Measurements from ENCODE around the gene CNTNAP4.

DNA sequence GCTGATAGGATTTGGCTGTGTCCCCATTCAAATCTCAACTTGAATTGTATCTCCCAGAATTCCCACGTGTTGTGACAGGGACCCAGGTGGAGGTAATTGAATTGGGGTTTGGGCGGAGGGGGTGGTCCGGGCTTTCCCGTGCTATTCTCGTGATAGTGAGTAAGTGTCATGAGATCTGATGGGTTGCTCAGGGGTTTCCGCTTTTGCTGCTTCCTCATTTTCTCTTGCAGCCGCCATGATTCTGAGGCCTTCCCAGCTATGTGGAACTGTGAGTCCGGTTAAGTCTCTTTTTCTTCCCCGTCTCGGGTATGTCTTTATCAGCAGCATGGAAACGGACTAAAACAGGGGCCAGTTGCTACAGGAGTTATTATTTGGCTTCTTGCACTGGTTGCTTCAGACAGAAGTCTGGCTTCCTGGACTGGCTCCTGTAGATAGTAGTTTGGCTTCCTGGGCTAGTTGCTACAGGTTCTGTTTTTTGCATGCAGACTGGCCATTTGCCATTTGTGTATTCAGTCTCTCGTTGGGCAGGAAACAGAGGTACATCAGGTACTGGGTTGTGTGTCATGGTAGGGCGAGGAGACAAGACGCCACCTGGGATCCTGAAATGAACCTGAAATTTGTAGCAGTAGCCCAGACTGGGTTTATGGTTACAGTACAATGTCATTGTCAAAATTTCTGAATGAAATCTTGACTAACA, 32.6 kb downstream of the CNTNAP4 start:
- TF ChIP-seq, protein P1, sequence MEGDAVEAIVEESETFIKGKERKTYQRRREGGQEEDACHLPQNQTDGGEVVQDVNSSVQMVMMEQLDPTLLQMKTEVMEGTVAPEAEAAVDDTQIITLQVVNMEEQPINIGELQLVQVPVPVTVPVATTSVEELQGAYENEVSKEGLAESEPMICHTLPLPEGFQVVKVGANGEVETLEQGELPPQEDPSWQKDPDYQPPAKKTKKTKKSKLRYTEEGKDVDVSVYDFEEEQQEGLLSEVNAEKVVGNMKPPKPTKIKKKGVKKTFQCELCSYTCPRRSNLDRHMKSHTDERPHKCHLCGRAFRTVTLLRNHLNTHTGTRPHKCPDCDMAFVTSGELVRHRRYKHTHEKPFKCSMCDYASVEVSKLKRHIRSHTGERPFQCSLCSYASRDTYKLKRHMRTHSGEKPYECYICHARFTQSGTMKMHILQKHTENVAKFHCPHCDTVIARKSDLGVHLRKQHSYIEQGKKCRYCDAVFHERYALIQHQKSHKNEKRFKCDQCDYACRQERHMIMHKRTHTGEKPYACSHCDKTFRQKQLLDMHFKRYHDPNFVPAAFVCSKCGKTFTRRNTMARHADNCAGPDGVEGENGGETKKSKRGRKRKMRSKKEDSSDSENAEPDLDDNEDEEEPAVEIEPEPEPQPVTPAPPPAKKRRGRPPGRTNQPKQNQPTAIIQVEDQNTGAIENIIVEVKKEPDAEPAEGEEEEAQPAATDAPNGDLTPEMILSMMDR (IDR thresholded peaks at IDR 0.05; ENCODE audit: poor library complexity): no peak
- no peak for TF ChIP-seq EZH2 (IDR thresholded peaks at IDR 0.05; ENCODE audit: borderline replicate concordance)
- TF ChIP-seq EZH2phosphoT487 (IDR thresholded peaks at IDR 0.05; ENCODE audit: low read depth, severe bottlenecking, unreplicated experiment): no peak
